ENCODE data around the gene LTA4H. TPM values are rescaled to one million over a fixed set of nuclear protein-coding genes. Genes with fewer than 3 reads are reported as not detected.

The LTA4H gene
- total RNA-seq, 1 donor from 2014 or later = 67.6 TPM

DNA sequence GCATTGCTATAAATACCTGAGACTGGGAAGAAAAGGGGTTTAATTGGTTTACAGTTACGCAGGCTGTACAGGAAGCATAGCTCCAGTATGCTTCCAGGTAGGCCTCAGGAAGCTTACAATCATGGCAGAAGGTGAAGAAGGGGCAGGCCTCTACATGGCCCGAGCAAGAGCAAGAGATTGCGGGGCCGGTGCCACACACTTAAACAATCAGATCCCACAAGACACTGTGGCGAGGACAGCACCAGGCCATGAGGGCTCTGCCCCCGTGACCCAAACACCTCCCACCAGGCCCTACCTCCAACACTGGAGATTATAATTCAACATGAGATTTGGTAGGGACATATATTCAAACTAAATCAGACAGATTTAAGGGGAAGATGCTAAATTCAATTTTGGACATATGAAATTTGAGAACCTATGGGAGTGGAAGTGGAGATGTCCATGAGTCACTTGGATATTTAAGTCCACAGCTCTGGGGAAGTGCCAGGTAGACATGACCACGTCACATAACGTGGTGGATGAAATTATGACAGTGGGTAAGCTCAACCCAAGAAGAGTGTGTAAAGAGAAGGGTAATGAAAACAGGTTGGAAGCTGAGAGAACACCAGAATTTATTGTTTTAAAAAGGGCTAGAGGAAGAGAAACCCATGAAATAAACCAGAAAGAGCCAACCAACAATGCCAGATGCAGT is 1.5 kb upstream of the LTA4H start:
- Histone ChIP-seq H3K9ac (ENCODE audit: low read length) (no peak overlapping the region), H3K4me1 (ENCODE audit: insufficient read depth, low read length) (peaks cover 3% of the 10 kb centered on the region), H2AFZ (ENCODE audit: low read depth, low read length) (no peak overlapping the region), H3K36me3 (ENCODE audit: insufficient read depth, low read length) (no peaks in the 10 kb centered on the region), H4K20me1 (ENCODE audit: insufficient read depth, low read length) (peaks cover 4% of the 10 kb centered on the region), H3K27ac (ENCODE audit: low read depth, low read length) (no peak overlapping the region), H3K79me2 (ENCODE audit: insufficient read depth, low read length) (peaks cover 11% of the 10 kb centered on the region), H3K9me3 (ENCODE audit: insufficient read depth, low read depth, low read length) (no peaks in the 10 kb centered on the region), H3K4me2 (ENCODE audit: low read length) (no peak overlapping the region), H3K27me3 (ENCODE audit: insufficient read depth, low read length) (no peaks in the 10 kb centered on the region), H3K4me3 (ENCODE audit: insufficient read depth, low read depth, low read length) (no peak overlapping the region)
- peak; percentile 16 for DNase-seq (ENCODE audit: low read depth)
- Mint-ChIP-seq H3K9me3 (ENCODE audit: unreplicated experiment) (no peaks in the 10 kb centered on the region), H3K27ac (ENCODE audit: unreplicated experiment) (no peak overlapping the region), H3K4me1 (ENCODE audit: low read depth, unreplicated experiment) (peaks cover 5% of the 10 kb centered on the region), H3K4me3 (ENCODE audit: unreplicated experiment) (no peak overlapping the region), H3K36me3 (ENCODE audit: low read depth, unreplicated experiment) (no peaks in the 10 kb centered on the region), H3K27me3 (ENCODE audit: low read depth, unreplicated experiment) (no peaks in the 10 kb centered on the region)
- no peak for FAIRE-seq
- TF ChIP-seq CTCF (IDR thresholded peaks at IDR 0.05; ENCODE audit: insufficient read depth, low read depth, low read length) (no peak), EZH2 (IDR thresholded peaks at IDR 0.05; ENCODE audit: insufficient read depth, low read length) (no peak)

- TF ChIP-seq CTCF (IDR thresholded peaks at IDR 0.05; ENCODE audit: insufficient read depth, low read depth, low read length) (no peak), EZH2 (IDR thresholded peaks at IDR 0.05; ENCODE audit: insufficient read depth, low read length) (no peak)
- no peak for FAIRE-seq
- Mint-ChIP-seq H3K4me1 (ENCODE audit: low read depth, unreplicated experiment) (peaks cover 5% of the 10 kb centered on the region), H3K36me3 (ENCODE audit: low read depth, unreplicated experiment) (no peaks in the 10 kb centered on the region), H3K27ac (ENCODE audit: unreplicated experiment) (no peak overlapping the region), H3K4me3 (ENCODE audit: unreplicated experiment) (no peak overlapping the region), H3K27me3 (ENCODE audit: low read depth, unreplicated experiment) (no peaks in the 10 kb centered on the region), H3K9me3 (ENCODE audit: unreplicated experiment) (peaks cover 1% of the 10 kb centered on the region)
- Histone ChIP-seq H3K9ac (ENCODE audit: low read length) (peak overlapping the region; percentile 83), H3K79me2 (ENCODE audit: insufficient read depth, low read length) (peaks cover 11% of the 10 kb centered on the region), H4K20me1 (ENCODE audit: insufficient read depth, low read length) (peaks cover 5% of the 10 kb centered on the region), H3K4me2 (ENCODE audit: low read length) (peak overlapping the region; percentile 99), H3K9me3 (ENCODE audit: insufficient read depth, low read depth, low read length) (no peaks in the 10 kb centered on the region), H3K27ac (ENCODE audit: low read depth, low read length) (peak overlapping the region; percentile 40), H3K4me1 (ENCODE audit: insufficient read depth, low read length) (peaks cover 3% of the 10 kb centered on the region), H3K36me3 (ENCODE audit: insufficient read depth, low read length) (no peaks in the 10 kb centered on the region), H2AFZ (ENCODE audit: low read depth, low read length) (peak overlapping the region; percentile 97), H3K4me3 (ENCODE audit: insufficient read depth, low read depth, low read length) (peak overlapping the region; percentile 82), H3K27me3 (ENCODE audit: insufficient read depth, low read length) (no peaks in the 10 kb centered on the region)
- DNase-seq (ENCODE audit: low read depth) = peak; percentile 16
Measured at GRCh38 chr12:96034621-96035282, 635 bp downstream of the LTA4H start.

Data from astrocyte (in vitro differentiated cells and primary cell).